Suppressor macrophage (primary cell): ENCODE data around the gene ZNF3.
A peak's percentile ranks its signal among the peaks of the same experiment; 100 is the strongest.

Experiments
- DNase-seq, 4 experiments: peaks; one replicate each; pipeline ENCODE4 v3.0.0-alpha.2; 2020 to 2022

ZNF3 gene

GRCh38 chr7:100088621-100089457, 7.3 kb upstream of the ZNF3 start, which contains the start of gene COPS6:
Gene COPS6, plus strand, starts transcription at chr7:100088969. Its CDS starts 22 bp downstream, at chr7:100088991.
- DNase-seq, result peak; percentile 81 to 95 (median 88)

- no peak for DNase-seq
These were observed 6.6 kb upstream of the ZNF3 start for GRCh38 chr7:100088095-100088620.

- DNase-seq, result no peak
These were observed 5.7 kb upstream of the ZNF3 start for GRCh38 chr7:100087055-100087750.

GRCh38 chr7:100085515-100085914, 4.0 kb upstream of the ZNF3 start:
- DNase-seq, result no peak

- no peak for DNase-seq
These were observed 1.5 kb upstream of the ZNF3 start for GRCh38 chr7:100082978-100083377.

- peak; percentile 22 to 38 (median 30) for DNase-seq
These were observed 502 bp downstream of the ZNF3 start for GRCh38 chr7:100080907-100081534.

GRCh38 chr7:100079024-100079560, 2.4 kb downstream of the ZNF3 start:
- no peak for DNase-seq

- DNase-seq, result no peak
These were observed 4.3 kb downstream of the ZNF3 start for GRCh38 chr7:100077205-100077604.

GRCh38 chr7:100075418-100075817, 6.1 kb downstream of the ZNF3 start:
- DNase-seq, result no peak

- DNase-seq, result no peak
These were observed 6.7 kb downstream of the ZNF3 start for GRCh38 chr7:100074841-100075240.

- no peak for DNase-seq
These were observed 9.1 kb downstream of the ZNF3 start for GRCh38 chr7:100072462-100072861.

- no peak for DNase-seq
These were observed 10.4 kb downstream of the ZNF3 start for GRCh38 chr7:100071018-100071723.

- DNase-seq, result no peak
These were observed 11.5 kb downstream of the ZNF3 start for GRCh38 chr7:100069991-100070390.

- DNase-seq, result no peak
These were observed 14.6 kb downstream of the ZNF3 start for GRCh38 chr7:100066953-100067352.

GRCh38 chr7:100065452-100066186, 15.9 kb downstream of the ZNF3 start:
- no peak for DNase-seq

- DNase-seq, result no peak
These were observed 17.4 kb downstream of the ZNF3 start for GRCh38 chr7:100064162-100064561.

- no peak for DNase-seq
These were observed 18.1 kb downstream of the ZNF3 start for GRCh38 chr7:100063376-100063775.

GRCh38 chr7:100061518-100062193, 19.9 kb downstream of the ZNF3 start:
- no peak for DNase-seq

- DNase-seq, result no peak
These were observed 22.2 kb downstream of the ZNF3 start for GRCh38 chr7:100059251-100059739.

- DNase-seq, result no peak
These were observed 24.5 kb downstream of the ZNF3 start for GRCh38 chr7:100057006-100057405.

- peak; percentile 52 to 66 (median 62) for DNase-seq
These were observed 28.3 kb downstream of the ZNF3 start for GRCh38 chr7:100053215-100053614.
